ENCODE measurements around the gene LRRC8C.

Gene LRRC8C

DNA sequence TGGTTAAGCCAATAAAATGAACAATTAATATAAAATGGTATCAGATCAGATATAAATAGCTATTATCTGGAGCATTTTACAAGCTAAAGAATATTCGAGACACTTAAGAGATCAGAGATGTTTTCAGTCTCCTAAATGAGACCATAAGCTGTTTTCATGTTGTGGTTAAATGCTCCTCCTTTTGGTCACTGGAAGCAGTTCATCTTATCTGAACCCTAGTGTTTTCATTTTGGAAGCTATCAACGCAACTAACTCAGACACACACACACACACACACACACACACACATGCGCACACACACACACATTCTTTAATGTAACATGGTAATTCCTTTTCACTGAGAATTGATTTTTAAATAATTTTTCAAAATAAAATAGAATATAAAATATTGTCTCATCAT lies 10.0 kb upstream of the LRRC8C start:
- Histone ChIP-seq H3K79me2 (ENCODE audit: control insufficient read depth, low read length) (no peaks in the 10 kb centered on the region), H4K20me1 (ENCODE audit: control insufficient read depth, insufficient read depth, low read depth, low read length) (no peaks in the 10 kb centered on the region), H3K9me2 (replicated peaks; ENCODE audit: control insufficient read depth, low read length) (no peaks in the 10 kb centered on the region), H3K27me3 (ENCODE audit: control insufficient read depth, low read length) (no peaks in the 10 kb centered on the region), H3K4me1 (ENCODE audit: control insufficient read depth, low read length) (no peaks in the 10 kb centered on the region), H3K27ac (ENCODE audit: low read depth, low read length) (no peak overlapping the region), H3K4me2 (ENCODE audit: low read length) (no peak overlapping the region), H3K4me3 (ENCODE audit: low read length) (no peak overlapping the region), H3K36me3 (ENCODE audit: control insufficient read depth, low read length) (no peaks in the 10 kb centered on the region), H3K9me3 (ENCODE audit: control insufficient read depth, insufficient read depth, low read length) (no peaks in the 10 kb centered on the region), H3F3A (ENCODE audit: control insufficient read depth, insufficient read depth) (no peaks in the 10 kb centered on the region)
- no peak for TF ChIP-seq CTCF (IDR thresholded peaks at IDR 0.05; ENCODE audit: low read depth, low read length, poor library complexity, severe bottlenecking)
- no peak for TF ChIP-seq EZH2phosphoT487 (IDR thresholded peaks at IDR 0.05; ENCODE audit: borderline replicate concordance, low read length)

DNA sequence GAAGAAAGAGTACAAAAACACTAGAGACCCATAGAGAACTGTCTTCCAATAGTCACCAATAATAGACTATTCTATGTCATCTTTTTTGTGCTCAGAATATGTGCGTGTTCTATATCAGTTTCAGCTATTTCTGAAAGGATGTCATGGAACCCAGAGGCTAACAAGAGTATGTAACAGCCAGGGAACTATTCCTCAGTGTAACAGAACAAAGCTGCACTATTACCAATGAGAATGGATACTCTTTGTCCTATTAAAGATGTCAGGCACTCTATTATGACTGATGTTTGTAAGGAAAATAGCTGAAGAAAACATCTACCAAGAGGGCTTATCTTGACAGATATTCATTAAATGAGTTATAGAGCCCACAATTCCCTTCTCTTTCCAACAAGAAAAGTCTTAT lies 8.6 kb upstream of the LRRC8C start:
- H3K79me2 ChIP-seq (ENCODE audit: control insufficient read depth, low read length), result no peaks in the 10 kb centered on the region
- H3K9me3 ChIP-seq (ENCODE audit: control insufficient read depth, insufficient read depth, low read length), result no peaks in the 10 kb centered on the region
- no peak for TF ChIP-seq EZH2phosphoT487 (IDR thresholded peaks at IDR 0.05; ENCODE audit: borderline replicate concordance, low read length)
- TF ChIP-seq CTCF (IDR thresholded peaks at IDR 0.05; ENCODE audit: low read depth, low read length, poor library complexity, severe bottlenecking), result no peak
- no peaks in the 10 kb centered on the region for H3F3A ChIP-seq (ENCODE audit: control insufficient read depth, insufficient read depth)
- H3K27ac ChIP-seq (ENCODE audit: low read depth, low read length), result no peak overlapping the region
- H4K20me1 ChIP-seq (ENCODE audit: control insufficient read depth, insufficient read depth, low read depth, low read length), result no peaks in the 10 kb centered on the region
- no peaks in the 10 kb centered on the region for H3K27me3 ChIP-seq (ENCODE audit: control insufficient read depth, low read length)
- no peaks in the 10 kb centered on the region for H3K36me3 ChIP-seq (ENCODE audit: control insufficient read depth, low read length)
- no peaks in the 10 kb centered on the region for H3K9me2 ChIP-seq (replicated peaks; ENCODE audit: control insufficient read depth, low read length)
- H3K4me1 ChIP-seq (ENCODE audit: control insufficient read depth, low read length), result no peaks in the 10 kb centered on the region
- H3K4me3 ChIP-seq (ENCODE audit: low read length), result no peak overlapping the region
- no peak overlapping the region for H3K4me2 ChIP-seq (ENCODE audit: low read length)

GRCh38 chr1:89624715-89625323 lies 8.1 kb upstream of the LRRC8C start:
- Histone ChIP-seq H3F3A (ENCODE audit: control insufficient read depth, insufficient read depth) (no peaks in the 10 kb centered on the region), H3K4me1 (ENCODE audit: control insufficient read depth, low read length) (no peaks in the 10 kb centered on the region), H3K36me3 (ENCODE audit: control insufficient read depth, low read length) (no peaks in the 10 kb centered on the region), H3K79me2 (ENCODE audit: control insufficient read depth, low read length) (no peaks in the 10 kb centered on the region), H3K27me3 (ENCODE audit: control insufficient read depth, low read length) (no peaks in the 10 kb centered on the region), H3K4me2 (ENCODE audit: low read length) (no peak overlapping the region), H3K9me3 (ENCODE audit: control insufficient read depth, insufficient read depth, low read length) (no peaks in the 10 kb centered on the region), H3K27ac (ENCODE audit: low read depth, low read length) (no peak overlapping the region), H3K9me2 (replicated peaks; ENCODE audit: control insufficient read depth, low read length) (no peaks in the 10 kb centered on the region), H3K4me3 (ENCODE audit: low read length) (no peak overlapping the region), H4K20me1 (ENCODE audit: control insufficient read depth, insufficient read depth, low read depth, low read length) (no peaks in the 10 kb centered on the region)
- TF ChIP-seq CTCF (IDR thresholded peaks at IDR 0.05; ENCODE audit: low read depth, low read length, poor library complexity, severe bottlenecking) (no peak), EZH2phosphoT487 (IDR thresholded peaks at IDR 0.05; ENCODE audit: borderline replicate concordance, low read length) (no peak)

Data from DOHH2 (cell line).